HG03521 (cell line): ENCODE data around the gene KLHL29.

Source experiments
- ATAC-seq: cut with Tn5 transposase; IDR thresholded peaks from one replicate; pipeline ENCODE4 v1.9.1; 2021; ENCODE audit warnings: mild to moderate bottlenecking, moderate library complexity; ENCODE audit not compliant: unreplicated experiment

Gene KLHL29

DNA sequence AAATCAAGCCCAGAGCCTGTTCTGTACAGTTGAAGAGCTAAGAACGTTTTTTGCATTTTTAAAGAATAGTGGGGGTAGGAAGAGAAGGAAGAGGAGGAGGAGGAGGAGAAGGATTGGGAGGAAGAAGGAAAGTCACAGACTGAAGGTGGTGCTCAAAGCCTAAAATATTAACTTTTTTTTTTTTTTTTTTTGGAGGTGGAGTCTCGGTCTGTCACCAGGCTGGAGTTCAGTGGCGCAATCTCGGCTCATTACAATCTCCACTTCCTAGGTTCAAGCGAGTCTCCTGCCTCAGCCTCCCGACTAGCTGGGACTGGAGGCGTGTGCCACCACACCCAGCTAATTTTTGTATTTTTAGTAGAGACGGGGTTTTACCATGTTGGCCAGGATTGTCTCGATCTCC, 18.3 kb upstream of the KLHL29 start:
- ATAC-seq, result no peak

DNA sequence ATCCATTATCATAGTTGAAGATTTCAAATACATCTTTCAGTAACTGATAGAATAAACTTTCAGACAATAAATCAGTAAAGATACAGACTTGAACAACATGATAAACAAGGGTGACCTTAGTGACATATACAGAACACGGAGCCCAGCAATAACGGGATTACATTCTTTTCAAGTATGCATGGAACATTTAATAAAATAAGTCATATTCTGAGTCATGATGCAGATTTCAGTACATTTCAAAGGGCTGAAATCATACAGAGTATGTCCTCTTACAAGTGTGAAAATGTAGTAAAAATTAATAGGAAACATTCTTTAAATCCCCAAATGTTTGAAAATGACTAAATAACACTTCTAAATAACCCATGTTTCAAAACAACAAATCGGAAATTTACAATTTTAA, 17.2 kb upstream of the KLHL29 start:
- ATAC-seq, result no peak

DNA sequence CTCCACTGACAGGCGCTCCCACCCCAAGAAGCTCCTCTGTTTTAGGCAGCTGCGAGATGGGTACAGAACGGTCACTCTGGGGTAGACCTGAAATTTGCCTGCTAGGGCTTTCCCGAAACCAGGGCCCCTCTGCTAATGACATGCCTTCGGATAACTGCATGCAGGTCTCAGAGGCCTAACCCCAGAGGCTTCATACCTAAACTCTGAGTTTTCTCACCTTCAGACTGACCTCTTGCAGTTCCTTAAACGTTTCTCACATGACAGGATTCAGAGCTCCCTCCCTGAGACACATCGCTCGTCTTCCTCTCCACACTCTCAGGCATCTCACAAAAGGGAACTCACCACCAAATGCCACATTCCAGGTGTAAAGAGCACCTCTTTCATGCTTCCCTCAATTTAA, 11.3 kb upstream of the KLHL29 start:
- ATAC-seq, result no peak

DNA sequence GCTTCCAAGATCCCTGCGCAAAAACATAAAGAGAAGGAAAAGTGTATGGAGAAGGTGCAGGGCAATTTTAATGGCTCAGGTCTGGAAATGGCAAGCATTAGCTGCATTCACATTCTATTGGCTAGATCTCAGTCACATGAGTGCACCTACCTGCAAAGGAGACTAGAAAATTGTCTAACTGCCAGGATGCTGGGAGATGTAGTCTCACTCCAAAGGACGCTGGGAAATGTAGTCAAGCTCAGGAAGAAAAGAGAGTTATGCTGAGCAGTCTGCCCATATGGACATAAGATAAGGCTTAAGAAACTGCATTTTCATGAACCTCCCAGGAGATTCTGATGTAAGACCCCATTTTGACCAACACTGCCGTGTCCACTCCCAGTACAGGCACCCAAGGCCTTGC, 9.5 kb upstream of the KLHL29 start:
- no peak for ATAC-seq

DNA sequence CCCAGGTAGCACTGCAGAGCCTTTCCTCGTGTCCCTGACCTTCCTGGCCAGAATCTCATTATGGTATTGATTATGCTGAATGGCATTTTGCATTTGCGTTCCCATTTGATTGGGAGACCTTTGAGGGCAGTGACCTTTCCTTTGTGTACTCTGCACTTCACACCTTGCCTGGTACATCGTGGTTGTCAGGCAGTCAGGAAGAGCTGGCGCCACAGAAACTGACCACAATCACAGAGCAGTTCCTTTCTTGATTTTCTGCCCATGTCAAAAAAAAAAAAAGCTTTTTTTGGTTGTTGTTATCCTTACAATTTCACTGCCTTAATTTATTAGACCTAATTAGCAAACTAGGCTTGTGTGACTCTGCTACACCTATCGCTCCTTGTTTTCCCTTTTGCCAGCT, 8.9 kb upstream of the KLHL29 start:
- ATAC-seq, result no peak

- no peak for ATAC-seq
Observed at GRCh38 chr2:23376972-23377371, 8.0 kb upstream of the KLHL29 start.

DNA sequence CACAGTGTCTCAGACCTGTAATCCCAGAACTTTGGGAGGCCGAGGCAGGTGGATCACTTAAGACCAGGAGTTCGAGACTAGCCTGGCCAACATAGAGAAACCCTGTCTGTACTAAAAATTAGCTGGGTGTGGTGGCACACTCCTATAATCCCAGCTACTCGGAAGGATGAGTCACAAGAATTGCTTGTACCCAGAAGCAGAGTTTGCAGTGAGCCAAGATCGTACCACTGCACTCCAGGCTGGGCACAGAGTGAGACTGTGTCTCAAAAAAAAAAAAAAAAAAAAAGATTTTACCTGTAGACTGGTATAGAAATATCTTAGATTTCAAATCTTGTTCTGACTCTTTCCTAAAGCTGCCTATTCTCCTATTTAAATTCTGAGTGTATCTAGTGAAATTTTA, 7.2 kb upstream of the KLHL29 start:
- ATAC-seq, result no peak

GRCh38 chr2:23378496-23378895, 6.5 kb upstream of the KLHL29 start:
- ATAC-seq, result no peak

DNA sequence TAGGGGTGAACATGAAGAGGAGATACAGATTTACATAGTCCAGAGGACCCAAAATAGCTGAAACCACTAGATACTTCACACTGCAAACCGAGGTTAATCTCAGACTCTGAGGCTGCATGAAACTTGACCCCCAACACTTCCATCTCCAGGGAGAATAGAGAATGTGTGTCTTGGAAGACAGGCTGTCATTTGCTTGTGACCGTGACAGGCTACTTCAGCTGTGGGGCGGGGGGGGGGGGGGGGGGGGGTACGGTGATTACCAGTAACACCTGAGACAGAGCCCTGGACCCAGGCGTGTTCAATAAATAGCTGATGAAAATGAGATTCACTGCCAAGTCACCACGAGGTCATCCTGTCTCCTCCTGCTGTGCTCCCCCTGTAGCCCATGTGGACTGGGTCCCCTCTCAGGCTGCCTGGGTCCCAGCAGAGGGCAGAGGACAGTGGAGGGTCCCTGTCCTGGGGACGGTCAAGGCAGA, 5.7 kb upstream of the KLHL29 start:
- peak; percentile 36 for ATAC-seq

- peak; percentile 30 for ATAC-seq
Observed at GRCh38 chr2:23380562-23381065, 4.4 kb upstream of the KLHL29 start.

DNA sequence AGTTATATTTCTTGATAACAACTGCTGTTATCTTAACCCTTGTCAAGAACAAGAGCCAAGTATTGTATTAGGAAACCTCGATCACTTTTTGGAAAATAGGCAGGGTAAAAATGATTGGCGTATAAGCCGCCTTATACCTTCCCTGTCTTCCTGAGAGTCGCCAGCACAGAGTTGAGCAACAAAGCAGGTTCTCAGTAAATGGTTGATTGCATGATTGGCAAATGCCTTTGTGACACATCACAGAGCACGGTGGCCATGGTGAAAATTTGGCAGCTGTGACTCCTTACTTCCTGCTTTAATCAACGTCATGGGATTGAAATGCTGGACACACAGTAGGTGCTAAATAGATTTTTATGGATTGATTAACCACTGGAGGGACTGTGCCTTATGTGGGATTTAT, 3.9 kb upstream of the KLHL29 start:
- no peak for ATAC-seq

GRCh38 chr2:23381485-23381884, 3.5 kb upstream of the KLHL29 start:
- no peak for ATAC-seq

GRCh38 chr2:23383100-23383499, 1.9 kb upstream of the KLHL29 start:
- ATAC-seq, result no peak

- ATAC-seq, result peak; percentile 25
Observed at GRCh38 chr2:23385351-23385747, 370 bp downstream of the KLHL29 start.

DNA sequence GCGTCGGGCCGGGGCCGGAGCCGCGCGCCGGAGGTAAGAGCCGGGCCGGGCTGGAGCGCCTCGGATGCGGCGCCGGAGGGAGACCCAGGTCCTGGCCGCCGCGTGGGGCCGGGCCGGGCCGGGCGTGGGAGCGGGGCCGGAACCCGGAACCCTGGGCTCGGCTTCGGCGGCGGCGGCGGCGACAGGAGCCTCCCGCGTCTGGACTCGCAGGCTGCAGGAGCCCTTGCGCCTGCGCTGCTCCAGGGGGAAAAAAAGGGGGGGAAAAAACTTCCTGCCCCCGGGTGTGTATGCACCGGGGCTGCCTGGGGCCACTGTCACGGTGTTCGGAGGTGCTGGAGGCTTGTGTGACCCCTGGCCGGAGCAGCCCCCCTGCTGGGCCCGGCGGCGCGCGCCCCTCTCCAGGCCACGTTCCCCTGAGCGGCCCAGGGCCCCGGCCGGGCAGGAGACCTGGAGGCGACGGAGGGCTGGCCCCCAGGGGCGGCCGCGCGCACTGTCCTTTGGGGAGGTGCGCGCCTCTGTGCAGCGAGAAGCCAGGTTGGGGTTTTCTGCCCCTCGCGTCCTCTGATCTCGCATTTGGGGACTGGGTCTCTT, 864 bp downstream of the KLHL29 start:
- peak; percentile 21 for ATAC-seq

DNA sequence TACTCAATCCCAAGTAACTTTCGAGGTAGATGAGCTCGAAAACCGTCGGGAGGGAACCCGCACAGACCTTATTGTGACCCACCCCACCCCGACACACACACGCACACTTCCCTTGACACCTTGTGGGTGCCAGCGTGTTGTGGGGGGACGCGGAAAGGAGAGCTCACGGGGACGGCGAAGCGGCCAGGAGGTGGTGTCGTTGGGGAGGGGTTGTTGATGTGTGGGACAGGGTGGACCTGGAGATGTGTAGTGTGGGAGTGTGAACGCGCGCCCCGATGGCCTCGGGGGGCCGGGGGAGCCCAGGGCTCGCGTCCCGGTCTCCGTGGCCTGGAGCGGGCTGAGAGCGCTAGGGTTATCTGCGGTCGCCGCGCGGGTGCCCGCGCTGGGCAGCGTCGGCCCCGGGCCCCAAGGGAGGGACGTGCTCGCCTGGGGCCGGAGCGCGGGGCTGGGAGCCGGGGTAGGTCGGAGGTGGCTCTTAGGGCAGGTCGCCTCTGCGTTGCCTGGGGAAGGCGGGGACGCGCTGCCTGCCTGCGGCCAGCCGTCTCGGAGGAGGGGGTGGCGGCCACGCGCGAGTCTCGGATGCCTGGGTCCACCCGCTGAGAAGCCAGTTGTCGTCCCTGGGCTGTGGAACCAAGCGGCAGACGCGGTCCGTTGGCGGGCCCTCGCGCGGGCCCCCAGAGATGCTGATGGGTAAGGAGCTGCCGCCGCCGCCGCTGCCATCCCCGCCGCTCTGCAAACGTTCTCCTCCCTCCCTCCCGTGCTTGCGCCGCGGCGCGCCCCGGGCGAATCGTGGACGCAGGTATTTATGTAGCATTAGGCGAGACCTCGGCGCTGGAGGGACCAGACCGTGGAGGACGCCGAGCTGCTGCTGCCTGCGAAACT, 1.6 kb downstream of the KLHL29 start:
- no peak for ATAC-seq

DNA sequence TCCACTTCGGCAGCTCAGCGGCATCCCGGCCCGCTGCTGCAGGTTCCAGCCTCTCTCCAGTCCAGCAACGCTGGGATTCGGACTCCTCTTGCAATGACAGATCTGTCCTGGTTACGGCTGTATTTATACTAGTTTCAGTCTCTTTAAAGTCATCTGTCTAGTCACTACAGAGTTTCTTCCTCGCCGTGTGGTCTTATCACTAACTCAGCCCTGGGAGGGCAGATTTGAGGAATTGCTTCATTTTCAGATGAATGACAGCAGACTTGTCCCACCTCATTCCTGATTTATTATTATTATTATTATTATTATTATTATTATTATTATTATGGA, 2.2 kb downstream of the KLHL29 start:
- ATAC-seq, result no peak

- no peak for ATAC-seq
Observed at GRCh38 chr2:23387845-23388244, 2.9 kb downstream of the KLHL29 start.

GRCh38 chr2:23388294-23388693, 3.3 kb downstream of the KLHL29 start:
- ATAC-seq, result no peak

DNA sequence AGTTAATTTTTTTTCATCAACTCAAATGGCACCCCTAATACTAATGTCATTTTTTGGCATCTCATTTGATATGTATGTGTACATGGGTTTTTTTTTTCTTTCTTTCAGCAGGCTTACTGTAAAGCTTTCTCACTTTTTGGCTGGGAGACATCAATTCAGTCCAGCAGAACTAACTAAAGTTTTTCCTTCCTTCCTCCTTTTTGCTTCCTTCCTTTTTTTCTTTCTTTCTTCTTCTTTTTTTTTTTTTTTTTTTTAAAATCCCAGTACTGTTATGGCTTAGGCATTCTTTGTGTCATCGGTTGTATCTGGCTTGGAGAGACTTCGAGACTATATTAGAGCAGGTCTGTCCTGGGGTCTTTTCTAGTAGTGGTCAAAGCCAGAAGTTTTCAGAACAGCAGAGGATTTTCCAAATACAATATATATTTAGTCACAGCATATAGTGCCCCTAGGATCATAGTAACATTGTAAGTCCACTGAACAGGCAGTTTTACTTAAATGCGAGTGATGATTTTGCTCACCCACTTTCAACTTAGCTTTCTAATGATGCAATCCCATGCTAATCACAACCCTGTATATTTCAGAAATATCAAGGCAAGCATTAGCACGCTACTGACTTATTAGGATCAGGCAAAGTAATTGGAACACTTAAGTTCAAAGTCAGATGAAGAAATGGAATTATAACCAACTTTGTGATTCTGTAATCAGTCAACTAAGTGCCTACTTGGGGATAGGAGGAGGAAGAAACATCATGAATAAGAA, 4.0 kb downstream of the KLHL29 start:
- ATAC-seq, result no peak

DNA sequence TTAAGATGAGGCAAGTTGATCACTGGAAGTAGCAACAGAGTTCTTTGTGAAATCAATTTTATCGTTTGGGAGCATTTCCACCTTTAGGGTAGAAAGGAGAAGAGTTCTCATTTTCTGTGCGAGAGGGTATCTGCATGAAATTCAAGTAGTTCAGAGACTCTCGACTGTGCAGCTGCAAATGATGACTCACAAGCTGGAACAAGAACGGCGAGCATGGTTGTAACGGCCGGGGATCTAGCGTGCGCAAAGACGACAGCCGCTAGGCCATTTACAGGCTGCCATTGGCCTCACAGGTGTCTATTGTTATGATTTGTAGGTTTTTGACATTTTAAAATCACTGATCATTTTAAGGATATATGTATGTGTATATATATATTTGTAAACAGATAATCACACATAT, 5.2 kb downstream of the KLHL29 start:
- ATAC-seq, result no peak
